ENCODE results near the gene CRTAP. TPM values are rescaled to one million over a fixed set of nuclear protein-coding genes. Genes with fewer than 3 reads are reported as not detected.

Gene CRTAP
- total and polyA plus RNA-seq, 11 donors, result 16.1 to 148 (median 80.7) TPM

GRCh38 chr3:33071181-33071580 lies 42.6 kb upstream of the CRTAP start:
- Histone ChIP-seq H3K4me1 (peaks cover 0 to 13% (median 0%) of the 10 kb centered on the region in 12 donors), H3K9me3 (no peaks in the 10 kb centered on the region), H3K36me3 (peaks cover 0 to 60% (median 45%) of the 10 kb centered on the region in 9 donors), H3K4me3 (no peak overlapping the region), H3K27me3 (no peaks in the 10 kb centered on the region), H3K27ac (no peak overlapping the region)
- intact Hi-C loops (cut with DNase I), result loop anchor here in 3 of 10 donors (5.0 to 10.0 kb wide), 2 partner anchors 116 to 124 kb away; partner anchors contain the start of gene CCR4 (in 1 of the 3)
- ATAC-seq (no peak), DNase-seq (no peak)
- 94 to 98% (median 95%) methylated on average over 4 of the region's 4 CpGs for WGBS, 4 donors
- no peak for TF ChIP-seq CTCF (IDR thresholded peaks at IDR 0.05)
- TF ChIP-seq POLR2A (IDR thresholded peaks at IDR 0.05), result no peak

- H3K27me3 ChIP-seq, result no peaks in the 10 kb centered on the region
- ATAC-seq, result no peak
- 87 to 97% (median 91%) methylated on average over 1 of the region's 1 CpG for WGBS, 4 donors
- DNase-seq, result no peak
- H3K36me3 ChIP-seq, result peaks cover 0 to 66% (median 42%) of the 10 kb centered on the region in 9 donors
- TF ChIP-seq POLR2A (IDR thresholded peaks at IDR 0.05), result no peak
- no peak for TF ChIP-seq CTCF (IDR thresholded peaks at IDR 0.05)
- no peaks in the 10 kb centered on the region for H3K9me3 ChIP-seq
- H3K4me3 ChIP-seq, result no peak overlapping the region
- no peak overlapping the region for H3K27ac ChIP-seq
- intact Hi-C loops (cut with DNase I), result loop anchor here in 3 of 10 donors (5.0 to 10.0 kb wide), 2 partner anchors 117 to 125 kb away; partner anchors contain the start of gene CCR4 (in 1 of the 3)
- peaks cover 0 to 16% (median 0%) of the 10 kb centered on the region in 12 donors for H3K4me1 ChIP-seq
These were observed 41.9 kb upstream of the CRTAP start for GRCh38 chr3:33071946-33072345.

- TF ChIP-seq CTCF (IDR thresholded peaks at IDR 0.05) (peak; percentile 63 to 86 (median 76)), POLR2A (IDR thresholded peaks at IDR 0.05) (no peak)
- Histone ChIP-seq H3K4me1 (peaks cover 0 to 16% (median 0%) of the 10 kb centered on the region in 12 donors), H3K27ac (no peak overlapping the region), H3K4me3 (no peak overlapping the region), H3K36me3 (peaks cover 0 to 43% (median 26%) of the 10 kb centered on the region in 9 donors), H3K9me3 (no peaks in the 10 kb centered on the region), H3K27me3 (no peaks in the 10 kb centered on the region)
- WGBS, 4 donors, result 59 to 68% (median 65%) methylated on average over 13 of the region's 13 CpGs
- intact Hi-C loops (cut with DNase I), result loop anchor here in 9 of 10 donors (1.0 to 10.0 kb wide), 5 partner anchors 120 to 128 kb away; partner anchors contain the start of gene CCR4 (in 2 of the 9)
- peak in 4 of 5 donors; percentile 37 to 51 (median 44) for DNase-seq
- ATAC-seq, result peak in 3 of 4 donors; percentile 62 to 75 (median 68)
These were observed 39.4 kb upstream of the CRTAP start for GRCh38 chr3:33074217-33075067.

- Histone ChIP-seq H3K9me3 (no peaks in the 10 kb centered on the region), H3K27me3 (no peaks in the 10 kb centered on the region), H3K4me1 (peaks cover 0 to 16% (median 0%) of the 10 kb centered on the region in 12 donors), H3K36me3 (peaks cover 0 to 29% (median 14%) of the 10 kb centered on the region in 9 donors), H3K27ac (no peak overlapping the region), H3K4me3 (no peak overlapping the region)
- TF ChIP-seq POLR2A (IDR thresholded peaks at IDR 0.05) (no peak), CTCF (IDR thresholded peaks at IDR 0.05) (no peak)
- ATAC-seq (peak in 2 of 4 donors; percentile 68 to 77), DNase-seq (no peak)
- WGBS, 4 donors, result 78 to 90% (median 83%) methylated on average over 6 of the region's 6 CpGs
- intact Hi-C loops (cut with DNase I), result loop anchor here in 6 of 10 donors (2.0 to 10.0 kb wide), 4 partner anchors 121 to 129 kb away; partner anchors contain the start of gene CCR4 (in 2 of the 6)
These were observed 37.8 kb upstream of the CRTAP start for GRCh38 chr3:33075995-33076394.
